ENCODE data around the gene SLC1A7.

Gene SLC1A7

DNA sequence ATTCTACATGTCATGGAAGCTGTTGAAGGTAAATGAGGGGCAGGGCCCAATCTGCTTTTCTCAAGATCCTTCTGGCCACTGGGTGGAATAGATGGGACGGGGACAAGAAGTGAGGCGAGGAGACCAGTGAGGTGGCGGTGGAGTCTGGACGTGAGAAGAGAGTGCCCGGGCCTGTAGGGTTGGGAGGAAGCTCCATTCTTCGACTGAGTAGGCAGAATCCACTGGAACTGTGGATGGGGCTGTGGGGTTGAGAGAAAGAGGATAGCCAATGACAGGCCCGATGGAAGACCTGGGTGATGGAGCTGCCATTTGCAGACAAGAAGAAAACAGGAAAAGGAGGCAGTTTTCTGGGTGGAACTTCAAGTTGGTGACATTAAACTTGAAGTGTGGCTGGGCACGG lies 10.3 kb downstream of the SLC1A7 start:
- DNase-seq = no peak

DNA sequence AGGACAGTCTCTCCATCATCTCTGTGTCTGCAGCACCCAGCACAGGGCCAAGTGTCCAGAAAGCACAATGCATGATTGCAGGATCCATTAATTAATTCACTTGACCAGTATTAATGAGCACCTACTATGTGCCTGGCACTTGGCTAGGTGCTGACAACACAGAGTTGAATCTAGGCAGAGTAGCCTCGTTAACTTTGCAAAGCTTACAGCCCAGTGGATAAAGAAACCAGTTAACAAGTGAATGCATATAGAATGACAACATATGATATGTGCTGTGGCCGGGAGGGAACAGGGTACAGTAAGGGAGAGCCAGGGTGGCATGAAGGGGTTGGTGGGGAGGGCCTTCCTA lies 10.9 kb downstream of the SLC1A7 start:
- no peak for DNase-seq

DNA sequence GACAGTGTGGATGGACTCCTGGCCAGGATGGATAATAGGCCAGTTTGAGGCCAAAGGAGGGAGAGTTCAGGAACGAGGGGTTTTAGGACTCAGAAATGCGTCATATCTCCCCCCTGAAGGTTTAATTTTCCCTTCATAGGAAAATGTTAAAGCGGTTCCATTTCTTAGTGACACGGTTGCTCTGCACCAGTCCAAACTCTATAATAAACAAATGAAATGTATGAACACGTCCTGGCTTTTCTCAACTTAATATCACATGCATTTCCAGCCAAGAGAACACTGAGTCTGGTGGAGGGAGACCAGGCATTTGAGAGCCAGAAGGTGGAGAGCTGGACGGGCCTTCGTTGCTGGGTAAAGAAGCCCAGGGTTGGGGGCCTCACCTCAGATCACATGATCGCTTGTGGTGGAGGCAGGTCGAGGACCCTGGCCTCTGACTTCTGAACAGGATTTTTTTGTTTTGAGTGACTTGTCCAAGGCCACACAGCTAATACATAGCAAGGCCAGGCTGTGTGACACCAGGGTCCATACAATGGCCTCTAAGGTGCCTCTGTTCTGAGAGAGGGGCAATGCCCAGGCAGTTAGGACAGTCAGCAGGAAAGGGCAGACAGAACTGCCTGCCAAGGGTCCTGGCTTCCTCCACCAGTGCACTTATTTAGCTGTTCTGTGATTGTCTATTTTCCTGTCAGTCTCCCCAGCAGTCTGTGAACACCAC lies 11.4 kb downstream of the SLC1A7 start:
- DNase-seq = no peak

DNA sequence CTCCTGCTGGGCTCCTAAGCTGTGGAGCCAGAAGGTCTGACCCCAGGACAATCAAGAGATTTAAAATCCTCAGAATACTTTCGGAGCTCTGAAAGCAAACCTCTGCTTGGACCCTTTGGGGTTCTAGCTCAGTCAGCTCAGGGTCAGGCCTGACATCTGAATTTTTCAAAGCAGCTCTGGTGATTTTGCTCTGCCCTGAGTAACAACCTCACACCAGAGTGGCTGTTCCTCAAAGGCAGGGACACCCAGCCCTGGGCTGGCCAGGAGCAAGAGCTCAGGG lies 11.9 kb downstream of the SLC1A7 start:
- no peak for DNase-seq

DNA sequence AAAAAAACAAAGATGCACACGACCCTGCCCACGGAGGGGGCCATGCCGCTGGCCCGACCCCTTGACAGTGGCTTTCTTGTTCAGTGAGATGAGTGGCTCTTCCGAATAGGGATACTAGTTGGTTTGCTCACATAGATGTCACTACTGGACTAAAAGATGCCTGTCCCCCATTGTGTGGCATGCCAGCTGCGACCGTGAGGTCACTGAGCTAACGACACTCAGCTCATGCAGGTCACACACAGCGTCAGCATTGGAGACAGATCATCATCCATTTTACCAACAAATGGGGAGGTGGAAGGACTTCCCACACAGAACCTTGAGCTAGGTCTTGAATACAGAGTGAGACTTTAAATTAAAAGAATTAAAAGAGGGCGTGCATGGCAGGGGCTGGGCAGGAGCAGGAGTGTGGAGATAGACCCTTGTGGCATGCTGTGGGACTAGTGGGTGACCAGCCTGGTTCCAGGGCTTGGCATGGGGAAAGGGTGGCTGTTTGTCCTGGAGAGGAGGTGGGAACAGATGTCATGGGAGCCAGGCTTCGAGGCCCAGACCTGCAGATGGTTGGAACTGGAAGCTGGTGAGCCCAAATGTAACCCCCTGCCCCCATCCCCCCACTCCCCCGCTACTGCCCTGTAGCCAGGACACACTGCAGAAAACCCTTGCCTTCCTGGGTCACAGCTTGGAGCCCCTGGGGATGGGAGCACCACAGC lies 12.4 kb downstream of the SLC1A7 start:
- no peak for DNase-seq

DNA sequence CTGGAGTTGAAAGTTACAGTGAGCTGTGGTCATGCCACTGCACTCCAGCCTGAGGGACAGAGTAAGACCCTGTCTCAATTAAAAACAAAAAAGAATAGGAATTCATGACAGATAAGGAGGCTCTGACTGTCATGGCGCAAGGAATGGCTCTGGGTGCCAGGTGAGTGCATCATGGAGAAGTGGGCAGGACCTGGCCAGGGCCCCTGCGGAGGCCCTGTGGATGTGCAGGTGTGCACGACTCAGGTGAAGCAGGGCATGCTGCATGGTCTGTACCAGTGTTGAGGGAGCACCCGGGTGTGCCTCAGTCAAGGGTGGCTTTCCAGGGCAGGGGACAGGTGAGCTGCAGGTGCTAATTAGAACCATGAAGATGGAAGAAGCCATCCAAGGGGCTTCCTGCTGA lies 14.0 kb downstream of the SLC1A7 start:
- no peak for DNase-seq

DNA sequence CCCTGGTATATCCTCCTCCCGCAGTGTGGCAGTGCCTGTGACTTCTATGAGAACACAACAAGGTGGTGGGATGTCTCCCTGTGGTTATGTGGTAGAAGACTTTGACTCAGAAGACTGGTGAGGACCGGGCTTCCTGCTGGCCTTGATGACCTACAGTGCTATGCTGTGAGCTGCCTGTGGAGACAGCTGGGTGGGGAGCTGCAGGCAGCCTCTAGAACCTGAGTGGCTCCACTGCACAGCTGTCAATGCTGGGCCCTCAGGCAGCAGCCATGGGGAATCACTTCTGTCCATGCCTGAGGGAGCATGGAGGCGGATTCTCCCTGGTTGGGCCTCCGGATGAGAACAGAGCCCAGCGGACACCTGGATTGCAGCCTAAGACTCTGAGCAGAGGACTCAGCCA lies 14.9 kb downstream of the SLC1A7 start:
- DNase-seq = no peak

DNA sequence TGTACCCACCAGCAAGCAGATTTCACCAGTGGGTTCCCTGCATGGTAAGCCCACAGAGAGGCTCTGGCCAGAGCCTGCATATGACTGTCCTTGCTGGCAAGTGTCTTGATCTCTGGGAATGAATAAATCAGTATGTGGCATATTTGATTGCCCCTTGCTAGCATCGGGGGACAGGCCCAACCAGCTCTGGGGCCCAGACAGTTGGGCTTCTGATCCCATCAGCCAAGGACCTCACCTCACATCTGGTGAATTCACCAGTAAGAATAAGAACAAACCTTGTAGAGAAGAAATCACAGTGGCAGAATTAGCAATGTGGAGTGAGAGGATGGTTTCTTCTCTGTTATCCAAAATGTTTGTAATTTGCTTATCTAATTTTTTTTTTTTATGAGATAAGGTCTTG lies 15.9 kb downstream of the SLC1A7 start:
- no peak for DNase-seq

DNA sequence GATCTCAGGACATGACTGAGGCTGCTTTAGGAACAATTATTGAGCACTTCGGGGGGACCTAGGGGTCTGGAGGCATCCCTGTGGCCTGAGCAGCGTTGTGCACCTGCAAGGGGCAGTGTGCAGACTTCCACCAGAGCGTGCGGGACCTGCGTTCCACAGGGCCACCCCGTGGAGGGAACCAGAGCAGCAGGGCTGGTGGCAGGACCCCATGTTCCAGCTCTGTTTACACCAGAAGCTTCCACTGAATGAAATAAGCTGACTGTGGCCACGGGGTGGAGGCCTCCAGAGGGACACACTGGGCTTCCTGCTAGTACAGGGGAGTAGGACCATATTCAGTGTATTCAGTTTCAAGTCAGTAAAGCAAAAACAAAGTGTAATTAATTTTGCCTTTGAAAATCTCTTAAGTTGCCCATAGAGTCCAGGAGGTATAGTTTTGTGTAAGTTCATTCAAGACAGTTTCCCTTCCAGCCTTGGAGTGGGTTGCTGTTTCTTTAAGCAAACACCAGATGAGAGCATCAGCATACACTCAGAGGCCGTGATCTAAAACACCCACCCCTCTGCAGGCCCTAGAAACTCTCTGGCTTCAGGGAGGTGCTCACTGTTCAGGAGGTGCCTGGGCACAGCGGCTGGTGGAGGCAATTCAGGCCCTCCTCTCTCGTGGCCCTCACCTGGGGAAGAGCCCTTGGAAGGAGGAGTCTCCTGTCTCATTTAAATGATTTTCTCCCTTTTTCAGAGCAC lies 16.6 kb downstream of the SLC1A7 start:
- DNase-seq = no peak

DNA sequence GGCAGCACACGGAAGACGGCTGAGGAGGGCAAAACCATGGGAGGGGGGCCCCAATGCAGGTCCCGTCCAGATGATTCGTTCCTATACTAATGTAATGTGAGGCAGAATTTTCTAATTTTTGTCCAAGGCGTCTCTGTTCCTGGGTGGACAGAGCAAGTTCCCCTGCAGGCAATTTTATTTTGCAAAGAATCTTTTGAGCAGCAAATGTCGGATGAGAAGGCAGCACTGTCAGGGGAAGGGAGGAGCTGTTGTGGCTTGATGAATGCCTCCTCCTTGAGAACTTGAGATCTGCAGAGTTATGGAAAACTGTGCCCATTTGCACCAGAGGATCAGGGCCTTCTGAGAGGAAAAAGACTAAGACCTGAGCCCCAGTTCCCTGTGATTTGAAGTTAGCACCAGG lies 17.3 kb downstream of the SLC1A7 start:
- no peak for DNase-seq

DNA sequence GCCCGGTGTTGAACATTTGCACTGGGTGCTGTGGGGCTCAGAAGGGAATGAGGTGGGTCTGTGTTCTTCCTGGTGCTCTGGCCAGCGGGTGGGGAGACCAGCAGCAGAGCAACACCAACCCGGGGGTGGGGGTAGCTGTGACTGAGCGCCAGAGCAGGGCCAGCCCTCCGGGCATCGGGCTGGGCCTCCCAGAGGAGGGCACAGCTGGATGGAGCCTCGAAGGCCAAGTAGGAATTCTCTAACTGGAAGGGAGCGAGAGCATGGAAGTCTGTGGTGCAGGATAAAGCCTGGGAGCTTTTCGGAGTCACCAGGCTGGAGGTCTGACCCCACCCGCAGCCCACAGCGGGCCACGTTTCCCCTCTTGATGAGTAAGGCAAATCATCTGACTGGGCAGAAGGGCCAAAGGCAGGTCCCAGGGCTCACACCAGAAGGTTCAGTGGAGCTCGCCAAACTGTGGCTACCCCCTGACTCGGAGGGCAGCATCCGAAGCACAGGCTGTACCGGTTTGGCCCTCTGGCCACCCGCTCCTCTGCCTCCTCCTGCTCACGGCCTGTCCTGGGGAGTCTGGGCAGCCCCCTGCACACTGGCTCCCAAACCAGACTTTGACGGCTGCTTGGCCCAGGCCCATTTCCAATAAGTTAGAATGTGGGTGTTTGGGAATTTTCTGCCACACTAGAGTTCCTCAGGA lies 18.8 kb downstream of the SLC1A7 start:
- no peak for DNase-seq

DNA sequence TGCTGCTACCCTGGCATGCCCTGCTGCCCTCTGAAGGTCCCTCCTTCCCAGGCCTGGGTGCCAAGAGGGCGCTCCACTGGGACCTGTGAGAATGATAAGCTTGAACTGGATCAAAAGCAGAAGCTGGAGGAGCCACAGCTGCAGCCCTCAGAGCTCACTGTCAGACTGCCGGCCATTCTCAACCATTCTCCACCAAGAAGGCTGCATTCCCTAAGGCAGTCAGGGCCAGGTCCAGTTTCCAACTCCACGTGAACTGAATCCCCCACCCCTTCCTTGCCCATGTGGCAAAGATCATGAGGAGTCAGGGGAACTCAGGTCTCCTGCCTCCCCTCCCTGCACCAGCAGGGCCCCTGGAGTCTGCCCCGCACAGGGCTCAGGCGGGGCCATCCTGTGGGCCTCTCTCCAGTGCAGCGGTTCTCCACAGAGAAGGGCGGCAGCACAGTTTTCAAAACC lies 19.5 kb downstream of the SLC1A7 start:
- DNase-seq = no peak

DNA sequence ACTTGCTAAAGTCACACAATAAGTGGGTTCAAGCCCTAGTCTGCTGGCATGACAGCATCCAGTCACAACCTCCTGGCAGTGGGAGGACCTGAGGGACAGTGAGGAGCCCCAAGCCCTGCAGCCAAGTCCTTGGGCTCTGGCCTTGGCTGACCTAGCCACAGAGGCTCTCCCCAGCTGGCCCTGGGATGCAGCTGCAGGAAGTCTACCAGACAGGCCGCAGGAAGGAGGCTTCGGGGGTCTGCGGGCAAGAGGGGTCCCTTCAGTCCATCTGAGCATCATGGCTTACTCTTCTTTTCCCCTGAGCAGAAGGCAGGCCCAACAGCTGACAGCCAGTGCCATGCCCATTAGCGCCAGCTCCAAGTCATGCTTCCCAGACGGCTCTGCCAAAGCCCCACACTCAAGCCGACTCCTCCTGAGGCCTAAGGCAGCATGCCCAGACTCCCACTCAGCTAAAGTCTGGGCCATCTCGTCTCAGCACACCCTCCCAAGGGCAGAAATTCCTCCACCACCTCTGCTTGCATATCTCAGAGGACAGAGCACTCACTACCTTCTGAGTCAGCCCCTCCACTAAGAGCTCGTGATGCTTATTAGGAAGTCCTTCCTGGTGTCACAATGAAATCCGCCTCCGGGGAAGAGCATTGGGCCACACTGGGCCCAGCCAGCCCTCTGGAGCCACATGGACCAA lies 20.1 kb downstream of the SLC1A7 start:
- no peak for DNase-seq

DNA sequence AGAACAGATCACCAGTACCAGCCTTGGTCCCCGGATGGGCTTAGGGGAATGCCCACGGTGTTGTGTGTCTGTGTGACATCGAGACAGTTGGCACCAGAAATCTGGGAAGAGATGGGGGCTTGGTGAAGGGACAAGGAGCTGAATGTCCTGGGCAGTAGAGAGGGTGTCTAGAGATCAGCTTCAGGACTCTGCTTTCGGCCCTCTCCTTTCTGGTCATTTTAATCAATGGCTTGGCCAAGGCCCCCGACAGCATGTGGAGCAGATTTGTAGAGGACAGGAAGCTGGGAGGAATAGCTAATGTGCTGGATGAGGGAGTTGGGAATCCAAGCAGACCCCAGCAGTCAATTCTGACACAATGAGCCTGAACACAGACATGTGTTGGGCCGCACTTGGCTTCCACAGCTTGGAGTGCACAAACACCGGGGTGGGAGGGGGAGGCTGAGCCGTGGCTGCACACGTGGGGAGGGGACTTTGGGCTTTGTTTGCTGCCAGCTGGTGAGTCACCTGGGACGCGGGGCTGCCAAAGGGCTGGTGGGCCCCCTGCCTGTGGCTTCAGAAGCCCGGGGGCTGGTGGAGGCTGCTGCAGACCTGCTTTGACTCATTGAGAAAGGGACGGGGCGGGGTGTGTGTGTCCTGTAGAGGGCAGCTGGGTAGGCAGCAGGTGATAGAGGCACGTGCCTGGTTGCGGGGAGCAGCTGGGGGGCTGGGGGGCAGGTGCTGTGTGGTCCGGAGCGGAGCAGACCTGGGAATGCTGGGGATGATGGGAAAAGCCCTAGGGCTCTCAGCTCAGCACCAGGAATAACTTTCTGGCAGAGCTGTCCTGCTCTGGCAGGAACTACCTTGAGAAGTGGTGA lies 20.9 kb downstream of the SLC1A7 start:
- DNase-seq = peak; percentile 86

DNA sequence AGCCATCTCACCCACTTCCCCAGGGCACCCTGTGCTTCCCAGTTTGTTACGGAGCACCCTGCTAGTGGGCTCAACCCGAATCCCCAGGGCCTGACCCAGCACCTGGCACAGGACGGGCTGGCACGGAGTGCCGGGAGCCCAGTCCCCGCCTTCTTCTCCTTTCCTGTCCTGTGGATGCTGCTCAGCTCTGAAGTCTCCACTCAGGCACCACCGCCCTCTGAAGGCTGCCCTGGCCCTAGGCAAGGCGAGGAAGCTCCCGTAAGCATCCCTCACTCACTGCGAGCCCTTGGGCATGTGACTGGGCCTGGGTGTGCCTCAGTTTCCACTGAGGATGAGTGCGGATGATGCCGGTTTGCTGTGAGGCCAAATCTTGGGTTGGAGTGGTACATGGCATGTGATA lies 21.8 kb downstream of the SLC1A7 start:
- DNase-seq = no peak

DNA sequence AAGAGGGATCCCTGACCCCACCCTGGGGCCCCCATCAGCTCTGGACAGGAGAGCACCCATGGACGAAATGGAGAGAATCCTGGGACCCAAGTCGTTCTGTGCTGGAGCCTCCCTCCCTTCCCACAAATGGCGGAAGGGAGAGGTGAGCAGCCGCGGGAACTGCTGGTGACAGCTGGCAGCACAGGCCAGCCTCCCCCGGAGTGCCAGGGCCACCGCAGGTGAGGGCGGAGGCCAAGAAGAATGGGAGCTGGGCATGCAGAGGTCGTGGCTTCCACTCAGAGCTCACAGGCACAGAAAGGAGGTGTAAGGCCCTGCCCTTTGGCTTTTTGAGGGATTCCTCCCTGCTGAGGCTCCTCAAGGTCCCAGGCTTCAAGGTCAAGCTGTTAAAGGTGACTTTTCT lies 24.6 kb downstream of the SLC1A7 start:
- no peak for DNase-seq

DNA sequence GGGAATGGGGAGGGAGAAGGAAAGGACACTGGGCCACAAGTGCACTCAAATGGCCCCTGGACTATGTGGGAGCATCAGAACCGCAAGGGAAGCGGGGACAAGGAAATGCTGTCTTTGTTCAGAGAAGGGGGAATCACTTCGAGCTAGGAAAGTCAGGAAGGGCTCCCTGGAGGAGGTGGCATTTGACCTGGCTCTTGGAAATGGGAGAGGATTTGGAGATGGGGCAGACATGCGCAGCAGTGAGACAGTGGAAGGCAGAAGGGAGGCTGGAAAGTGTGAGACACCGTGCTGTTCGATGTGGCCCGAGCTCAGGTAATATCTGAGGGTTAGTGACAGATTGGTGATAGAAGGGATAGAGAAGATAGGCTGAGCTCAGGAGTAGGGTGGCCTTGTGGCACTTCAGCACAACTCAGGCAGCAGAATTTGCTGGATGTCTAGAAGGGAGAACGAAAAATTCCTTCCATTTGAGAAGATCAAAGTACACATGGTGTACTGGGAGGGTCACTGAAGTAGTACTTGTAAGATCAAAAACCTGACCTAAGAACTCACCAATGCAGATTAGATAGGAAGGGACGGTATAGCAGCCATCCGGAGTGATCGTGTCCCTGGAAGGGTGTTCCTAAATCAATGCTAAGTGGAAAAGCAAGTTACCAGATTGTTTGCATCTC lies 25.4 kb downstream of the SLC1A7 start:
- DNase-seq = no peak

DNA sequence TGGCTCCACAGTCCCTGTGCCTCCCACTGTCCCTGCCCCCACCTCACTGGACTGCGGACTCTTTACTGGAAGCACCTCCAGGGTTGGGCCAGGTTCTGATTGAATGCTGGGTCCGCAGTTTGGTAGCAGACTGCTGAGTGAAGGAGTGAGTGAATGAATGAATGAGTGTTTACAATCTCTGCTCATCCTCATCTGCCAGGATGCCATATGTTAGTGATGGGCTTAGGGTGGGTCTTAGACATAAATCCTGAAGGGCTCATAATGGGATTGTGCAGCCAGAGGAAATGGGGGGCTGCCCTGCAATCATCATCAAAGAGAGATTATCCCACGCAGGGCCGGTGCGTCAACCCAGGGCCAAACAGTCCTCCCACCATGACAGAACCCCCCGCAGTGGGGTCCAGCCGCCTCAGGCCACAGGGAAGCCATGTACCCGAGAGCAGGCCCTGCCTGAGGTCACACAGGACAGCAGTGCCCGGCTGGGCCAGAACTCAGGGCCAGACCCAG lies 26.1 kb downstream of the SLC1A7 start:
- DNase-seq = no peak

DNA sequence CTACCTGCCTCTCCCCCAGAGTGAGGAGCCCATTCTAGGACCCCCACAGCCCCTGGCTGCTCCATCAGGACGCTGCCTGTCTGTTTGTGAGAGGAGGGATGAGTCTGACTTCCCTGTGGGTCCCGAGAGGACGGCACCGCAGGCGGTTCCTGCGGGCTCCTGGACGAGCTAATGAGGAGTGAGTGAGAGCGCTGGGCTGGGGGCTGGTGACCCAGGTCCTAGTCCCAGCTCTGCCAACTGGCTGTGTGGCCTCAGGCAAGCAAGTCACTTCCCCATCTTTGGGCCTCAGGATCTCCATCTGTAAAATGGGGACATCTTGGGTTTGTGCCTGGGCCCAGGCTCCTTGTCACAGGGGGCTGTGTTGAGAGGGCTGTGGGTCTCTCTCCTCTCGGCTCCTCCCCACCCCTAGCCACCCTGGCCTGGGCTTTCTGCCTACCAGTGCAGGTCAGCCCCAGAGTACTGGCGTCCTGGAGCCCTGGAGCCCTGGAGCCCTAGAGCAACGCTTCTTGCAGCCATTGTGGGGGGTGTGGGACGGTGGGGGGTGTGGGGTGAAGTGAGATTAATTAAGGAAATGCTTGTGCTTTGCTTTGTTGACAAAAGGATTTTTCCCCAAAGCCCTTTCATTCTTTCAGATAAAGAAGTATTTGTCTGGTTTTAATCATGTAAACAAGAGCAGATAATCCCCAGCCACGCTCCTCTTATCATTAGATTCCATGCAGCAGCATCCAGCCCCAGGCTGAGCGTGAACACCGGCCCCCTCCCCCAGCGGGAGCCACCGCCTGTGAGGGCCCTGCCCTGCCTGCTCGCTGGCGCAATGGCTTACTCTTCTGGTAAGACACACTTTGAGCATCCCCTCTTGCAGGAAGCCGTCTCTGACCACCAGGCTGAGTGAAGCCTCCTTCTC lies 26.8 kb downstream of the SLC1A7 start:
- no peak for DNase-seq
